Thoracic aorta (tissue), 2 donors: ENCODE measurements around the gene REV1. TPM values are rescaled to one million over a fixed set of nuclear protein-coding genes. Genes with fewer than 3 reads are reported as not detected.

ENCODE experiments used
- ATAC-seq: fragments of 150-250 bp; one replicate; pipeline ENCODE4 v1.8.0; 2017; ENCODE audit warnings: low read depth; ENCODE audit not compliant: insufficient number of reproducible peaks, low FRiP score
- DNase-seq: peaks from one replicate; pipeline ENCODE4 v3.0.0-alpha.2; 2020; ENCODE audit warnings: low spot score
- H3K27ac ChIP-seq, 2 donors: fragments of 200-600 bp; sonication (generic); 1 replicate in 1 of 2; 2 replicates in 1 of 2; pipeline ENCODE4 v1.5.1; 2016; ENCODE audit warnings: mild to moderate bottlenecking in 2 of 2, moderate library complexity in 2 of 2
- H3K27me3 ChIP-seq: fragments of 200-600 bp; sonication (generic); replicated peaks from 2 replicates; pipeline ENCODE4 v1.6.0; 2016; ENCODE audit warnings: mild to moderate bottlenecking; ENCODE audit not compliant: insufficient read depth
- H3K36me3 ChIP-seq: fragments of 200-600 bp; sonication (generic); one replicate; pipeline ENCODE4 v1.5.1; 2016
- H3K4me1 ChIP-seq, 2 donors: fragments of 200-600 bp; sonication (generic); 1 replicate in 1 of 2; 2 replicates in 1 of 2; pipeline versions ENCODE4 v1.5.1 to v1.6.0; 2016; ENCODE audit warnings: low read depth in 2 of 2, mild to moderate bottlenecking in 1 of 2; ENCODE audit not compliant: control insufficient read depth in 1 of 2
- H3K4me3 ChIP-seq: fragments of 200-600 bp; sonication (generic); 2 replicates; pipeline ENCODE4 v1.5.1; 2016; ENCODE audit warnings: mild to moderate bottlenecking
- H3K9me3 ChIP-seq: fragments of 200-600 bp; sonication (generic); 2 replicates; pipeline ENCODE4 v1.5.1; 2016
- CTCF ChIP-seq: fragments of 200-600 bp; sonication (generic); IDR thresholded peaks from one replicate; pipeline ENCODE4 v1.5.1; 2019; ENCODE audit warnings: antibody characterized with exemption
- total RNA-seq, 2 donors: library from RNA; depleted of rRNA; stranded (reverse); fragments of >200 nt; gene quantifications; one replicate each; pipeline versions ENCODE4 v1.1.0 to v1.2.3, GENCODE V29; 2016

REV1 gene
- total RNA-seq, 2 donors from 2014 or later, result 48.3 to 107 TPM

GRCh38 chr2:99425022-99425421, 64.8 kb downstream of the REV1 start:
- no peak for ATAC-seq
- DNase-seq, result no peak
- H3K4me3 ChIP-seq, result no peak overlapping the region
- peaks cover 8% of the 10 kb centered on the region for H3K36me3 ChIP-seq
- no peak for TF ChIP-seq CTCF
- peaks cover 17 to 28% of the 10 kb centered on the region in 2 donors for H3K4me1 ChIP-seq
- H3K9me3 ChIP-seq, result no peaks in the 10 kb centered on the region
- no peaks in the 10 kb centered on the region for H3K27me3 ChIP-seq
- H3K27ac ChIP-seq, result peak overlapping the region in 1 of 2 donors; percentile 22

GRCh38 chr2:99424371-99424770, 65.4 kb downstream of the REV1 start:
- DNase-seq (no peak), ATAC-seq (no peak)
- TF ChIP-seq CTCF, result no peak
- no peak overlapping the region for H3K4me3 ChIP-seq
- H3K9me3 ChIP-seq, result no peaks in the 10 kb centered on the region
- no peaks in the 10 kb centered on the region for H3K27me3 ChIP-seq
- peaks cover 8% of the 10 kb centered on the region for H3K36me3 ChIP-seq
- peaks cover 21 to 28% of the 10 kb centered on the region in 2 donors for H3K4me1 ChIP-seq
- no peak overlapping the region for H3K27ac ChIP-seq

- Histone ChIP-seq H3K4me3 (no peak overlapping the region), H3K27me3 (no peaks in the 10 kb centered on the region), H3K9me3 (no peaks in the 10 kb centered on the region), H3K36me3 (peaks cover 8% of the 10 kb centered on the region), H3K4me1 (peaks cover 21 to 28% of the 10 kb centered on the region in 2 donors), H3K27ac (no peak overlapping the region)
- DNase-seq, result no peak
- no peak for ATAC-seq
- TF ChIP-seq CTCF, result no peak
These were observed 67.2 kb downstream of the REV1 start for GRCh38 chr2:99422599-99422998.

GRCh38 chr2:99421469-99421868, 68.3 kb downstream of the REV1 start:
- ATAC-seq (no peak), DNase-seq (no peak)
- Histone ChIP-seq H3K4me1 (peaks cover 21 to 28% of the 10 kb centered on the region in 2 donors), H3K36me3 (peaks cover 14% of the 10 kb centered on the region), H3K27ac (no peak overlapping the region), H3K4me3 (no peak overlapping the region), H3K9me3 (no peaks in the 10 kb centered on the region), H3K27me3 (no peaks in the 10 kb centered on the region)
- TF ChIP-seq CTCF, result no peak

GRCh38 chr2:99420751-99421299, 69.0 kb downstream of the REV1 start:
- TF ChIP-seq CTCF, result no peak
- Histone ChIP-seq H3K36me3 (peaks cover 14% of the 10 kb centered on the region), H3K27ac (peak overlapping the region; percentile 15 to 54), H3K9me3 (no peaks in the 10 kb centered on the region), H3K27me3 (no peaks in the 10 kb centered on the region), H3K4me1 (peaks cover 21 to 26% of the 10 kb centered on the region in 2 donors), H3K4me3 (no peak overlapping the region)
- ATAC-seq, result no peak
- no peak for DNase-seq
